ENCODE data around the gene MAGEA4. TPM values are rescaled to one million over a fixed set of nuclear protein-coding genes. Genes with fewer than 3 reads are reported as not detected.

Gene MAGEA4
- total RNA-seq, 1 donor from 2014 or later: not detected

GRCh38 chrX:151923648-151924047 lies 11.0 kb downstream of the MAGEA4 start:
- DNase-seq: no peak

- DNase-seq: no peak
Measured at GRCh38 chrX:151929126-151929525, 16.4 kb downstream of the MAGEA4 start.

- DNase-seq: no peak
Measured at GRCh38 chrX:151935358-151935757, 22.7 kb downstream of the MAGEA4 start.

- DNase-seq: no peak
Measured at GRCh38 chrX:151938172-151938571, 25.5 kb downstream of the MAGEA4 start.

- DNase-seq: no peak
Measured at GRCh38 chrX:151954730-151955129, 42.0 kb downstream of the MAGEA4 start.

- no peak for DNase-seq
Measured at GRCh38 chrX:151958101-151958500, 45.4 kb downstream of the MAGEA4 start.

GRCh38 chrX:151962034-151962433 lies 49.3 kb downstream of the MAGEA4 start:
- no peak for DNase-seq

GRCh38 chrX:151966236-151966635 lies 53.5 kb downstream of the MAGEA4 start:
- no peak for DNase-seq

- no peak for DNase-seq
Measured at GRCh38 chrX:151970027-151970426, 57.3 kb downstream of the MAGEA4 start.

GRCh38 chrX:151970661-151971060 lies 58.0 kb downstream of the MAGEA4 start:
- DNase-seq: no peak

- no peak for DNase-seq
Measured at GRCh38 chrX:151973060-151973661, 60.5 kb downstream of the MAGEA4 start.

GRCh38 chrX:151973851-151974335 lies 61.2 kb downstream of the MAGEA4 start:
- DNase-seq: no peak

Other genes with a start within 250 kb of the MAGEA4 start
- gene PRRG3, start 217.4 kb upstream of the MAGEA4 start, total RNA-seq: 13.8 TPM
- gene FATE1, start 196.9 kb upstream of the MAGEA4 start, total RNA-seq: 0.20 TPM
- gene CNGA2, start 178.1 kb upstream of the MAGEA4 start, total RNA-seq: not detected
- gene GABRE, start 61.8 kb downstream of the MAGEA4 start, total RNA-seq: 173 TPM
- not detected for gene MAGEA10, start 225.7 kb downstream of the MAGEA4 start, total RNA-seq

All from skin of body (tissue), 2 donors.